Measurements from ENCODE around the gene HSPA12B.

GRCh38 chr20:3778976-3779375 is 46.5 kb downstream of the HSPA12B start:
- TF ChIP-seq CTCF (conservative IDR thresholded peaks at IDR 0.05) (no peak), ZFX (IDR thresholded peaks at IDR 0.05) (no peak)
